Measurements from ENCODE around the gene SCGB2B2. TPM values are rescaled to one million over a fixed set of nuclear protein-coding genes. Genes with fewer than 3 reads are reported as not detected.
A peak's percentile ranks its signal among the peaks of the same experiment; 100 is the strongest.

Gene SCGB2B2
- polyA plus RNA-seq, 2 of the 4 experiments (the other 2 are of a cell fraction) = 0.21 to 0.26 TPM

DNA sequence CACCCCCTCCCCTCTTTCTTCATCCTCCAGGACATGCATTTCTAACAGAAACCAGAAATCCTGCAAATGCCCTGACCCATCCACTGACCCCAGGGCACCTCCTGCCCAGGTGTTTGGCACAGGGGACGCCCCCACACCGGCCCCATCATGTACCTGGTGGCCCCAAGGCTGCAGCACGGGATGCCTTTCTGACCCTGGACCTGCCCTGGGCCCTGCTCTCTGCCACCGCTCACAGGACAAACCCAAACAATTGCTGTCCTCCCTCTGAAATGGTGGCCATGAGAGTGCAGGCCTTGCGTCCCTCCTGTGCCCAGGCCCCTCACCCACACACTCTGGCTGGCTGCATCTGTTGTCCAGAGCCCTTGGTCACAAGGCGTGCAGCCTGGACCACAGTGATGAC is 12.1 kb downstream of the SCGB2B2 start (continued):
- no peak for TF ChIP-seq NPAS2 (CRISPR knock-in tag; IDR thresholded peaks at IDR 0.05; ENCODE audit: borderline replicate concordance)

DNA sequence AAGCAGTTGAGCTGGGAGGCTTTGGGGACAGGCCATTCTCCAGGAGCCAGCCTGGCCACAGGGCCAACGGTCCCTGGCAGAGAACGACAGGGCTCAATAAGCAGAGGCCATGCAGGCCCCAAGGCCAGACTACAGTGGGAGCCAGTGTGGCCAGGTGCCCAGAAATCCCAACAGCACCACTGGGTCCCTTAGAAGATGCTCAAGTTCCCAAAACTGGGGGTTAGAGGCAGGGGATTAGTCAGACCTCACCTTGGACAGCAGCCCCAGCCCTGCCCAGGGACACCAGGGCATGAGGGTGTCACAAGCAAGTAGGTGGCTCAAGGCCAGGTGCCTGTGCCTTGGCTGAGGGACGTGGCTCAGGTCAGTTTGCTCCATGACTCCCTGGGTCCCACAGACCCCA is 12.8 kb downstream of the SCGB2B2 start:
- ChIA-PET CTCF (interaction anchor here (0.5 to 1.2 kb wide), 2 partner anchors 10 to 13 kb away, joined by 3 read pairs; no protein-coding TSS in a partner anchor), POLR2A (no interaction called here)
- no peak for TF ChIP-seq GATA3 (IDR thresholded peaks at IDR 0.05; ENCODE audit: borderline replicate concordance)
- TF ChIP-seq, protein P1, sequence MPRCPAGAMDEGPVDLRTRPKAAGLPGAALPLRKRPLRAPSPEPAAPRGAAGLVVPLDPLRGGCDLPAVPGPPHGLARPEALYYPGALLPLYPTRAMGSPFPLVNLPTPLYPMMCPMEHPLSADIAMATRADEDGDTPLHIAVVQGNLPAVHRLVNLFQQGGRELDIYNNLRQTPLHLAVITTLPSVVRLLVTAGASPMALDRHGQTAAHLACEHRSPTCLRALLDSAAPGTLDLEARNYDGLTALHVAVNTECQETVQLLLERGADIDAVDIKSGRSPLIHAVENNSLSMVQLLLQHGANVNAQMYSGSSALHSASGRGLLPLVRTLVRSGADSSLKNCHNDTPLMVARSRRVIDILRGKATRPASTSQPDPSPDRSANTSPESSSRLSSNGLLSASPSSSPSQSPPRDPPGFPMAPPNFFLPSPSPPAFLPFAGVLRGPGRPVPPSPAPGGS (IDR thresholded peaks at IDR 0.05) = no peak
- no peak for TF ChIP-seq MAZ (IDR thresholded peaks at IDR 0.05; ENCODE audit: borderline replicate concordance, low read depth, low read length)
- TF ChIP-seq HOXA7 (CRISPR knock-in tag; IDR thresholded peaks at IDR 0.05) = no peak
- no peak for TF ChIP-seq HDAC2 (IDR thresholded peaks at IDR 0.05)
- TF ChIP-seq TP53 (CRISPR knock-in tag; IDR thresholded peaks at IDR 0.05) = no peak
- TF ChIP-seq CHD2 (IDR thresholded peaks at IDR 0.05; ENCODE audit: low read length, partially characterized antibody) = no peak
- TF ChIP-seq RAD21 (conservative IDR thresholded peaks at IDR 0.05 in 1 of 2, IDR thresholded peaks at IDR 0.05 in 1 of 2) = no peak
- Histone ChIP-seq H3K4me3 (no peak overlapping the region), H3K4me2 (no peak overlapping the region), H3K4me1 (peaks cover 5% of the 10 kb centered on the region; the same call in 1 of the 3 replicates), H3K9me3 (peaks cover 11% of the 10 kb centered on the region; the same call in 1 of the 3 replicates), H3K27ac (no peak overlapping the region)
- FAIRE-seq (no peak), ATAC-seq (peak in 1 of 2 experiments; percentile 10; a peak in 1 of 6 replicates), DNase-seq (ENCODE audit: low read depth in 1 of 2, low spot score in 1 of 2) (no peak)
- 37% methylated on average over 3 of the region's 3 CpGs for WGBS (ENCODE audit: missing lambda C conversion rate)

DNA sequence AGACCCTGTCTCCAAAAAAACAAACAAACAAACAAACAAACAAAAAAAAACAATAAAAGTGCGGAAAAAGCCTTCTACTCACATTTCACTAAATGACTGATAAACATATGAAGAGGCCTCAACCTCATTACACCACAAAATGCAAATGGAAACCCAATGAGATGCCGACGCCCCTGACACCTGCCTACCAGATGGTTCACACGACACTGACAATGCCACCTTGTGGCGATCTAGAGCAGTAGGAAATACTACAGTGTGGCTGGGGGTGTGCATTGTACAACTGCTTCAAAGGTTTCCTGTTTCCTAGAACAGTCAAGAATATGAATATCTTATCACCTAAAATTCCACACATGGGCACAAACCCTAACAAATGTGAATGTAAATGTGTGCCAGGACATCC is 14.0 kb downstream of the SCGB2B2 start:
- peak in 1 of 2 experiments; percentile 70 for DNase-seq (ENCODE audit: low read depth in 1 of 2, low spot score in 1 of 2)
- no peak overlapping the region for H3K4me3 ChIP-seq

More for the DNA sequence above, 14.0 kb downstream of the SCGB2B2 start:
- peaks cover 7% of the 10 kb centered on the region; the same call in 1 of the 3 replicates for H3K9me3 ChIP-seq
- FAIRE-seq = peak; percentile 76
- ChIA-PET POLR2A (no interaction called here), CTCF (interaction anchor here (0.7 kb wide), 1 partner anchor 1699 kb away, joined by 4 read pairs; no protein-coding TSS in a partner anchor)
- 23% methylated on average over 5 of the region's 5 CpGs for WGBS (ENCODE audit: missing lambda C conversion rate)
- peak; percentile 60 to 83; a peak in 5 of 6 replicates for ATAC-seq
- no peak overlapping the region for H3K27ac ChIP-seq
- no peak for TF ChIP-seq PHF8 (IDR thresholded peaks at IDR 0.05; ENCODE audit: borderline replicate concordance, low read depth)
- TF ChIP-seq, protein P2, sequence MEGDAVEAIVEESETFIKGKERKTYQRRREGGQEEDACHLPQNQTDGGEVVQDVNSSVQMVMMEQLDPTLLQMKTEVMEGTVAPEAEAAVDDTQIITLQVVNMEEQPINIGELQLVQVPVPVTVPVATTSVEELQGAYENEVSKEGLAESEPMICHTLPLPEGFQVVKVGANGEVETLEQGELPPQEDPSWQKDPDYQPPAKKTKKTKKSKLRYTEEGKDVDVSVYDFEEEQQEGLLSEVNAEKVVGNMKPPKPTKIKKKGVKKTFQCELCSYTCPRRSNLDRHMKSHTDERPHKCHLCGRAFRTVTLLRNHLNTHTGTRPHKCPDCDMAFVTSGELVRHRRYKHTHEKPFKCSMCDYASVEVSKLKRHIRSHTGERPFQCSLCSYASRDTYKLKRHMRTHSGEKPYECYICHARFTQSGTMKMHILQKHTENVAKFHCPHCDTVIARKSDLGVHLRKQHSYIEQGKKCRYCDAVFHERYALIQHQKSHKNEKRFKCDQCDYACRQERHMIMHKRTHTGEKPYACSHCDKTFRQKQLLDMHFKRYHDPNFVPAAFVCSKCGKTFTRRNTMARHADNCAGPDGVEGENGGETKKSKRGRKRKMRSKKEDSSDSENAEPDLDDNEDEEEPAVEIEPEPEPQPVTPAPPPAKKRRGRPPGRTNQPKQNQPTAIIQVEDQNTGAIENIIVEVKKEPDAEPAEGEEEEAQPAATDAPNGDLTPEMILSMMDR (IDR thresholded peaks at IDR 0.05) = peak; percentile 24; the same call in 1 of the 3 replicates
- TF ChIP-seq, protein P3, sequence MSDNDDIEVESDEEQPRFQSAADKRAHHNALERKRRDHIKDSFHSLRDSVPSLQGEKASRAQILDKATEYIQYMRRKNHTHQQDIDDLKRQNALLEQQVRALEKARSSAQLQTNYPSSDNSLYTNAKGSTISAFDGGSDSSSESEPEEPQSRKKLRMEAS (IDR thresholded peaks at IDR 0.05) = peak; percentile 30; the same call in 1 of the 2 replicates
- TF ChIP-seq GATA3 (IDR thresholded peaks at IDR 0.05; ENCODE audit: borderline replicate concordance) = no peak
- TF ChIP-seq SREBF2 (IDR thresholded peaks at IDR 0.05) = no peak
- peak in 1 of 2 experiments; percentile 38; a peak in 1 of 5 replicates for TF ChIP-seq RAD21 (conservative IDR thresholded peaks at IDR 0.05 in 1 of 2, IDR thresholded peaks at IDR 0.05 in 1 of 2)
- TF ChIP-seq, protein P4, sequence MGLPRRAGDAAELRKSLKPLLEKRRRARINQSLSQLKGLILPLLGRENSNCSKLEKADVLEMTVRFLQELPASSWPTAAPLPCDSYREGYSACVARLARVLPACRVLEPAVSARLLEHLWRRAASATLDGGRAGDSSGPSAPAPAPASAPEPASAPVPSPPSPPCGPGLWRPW (IDR thresholded peaks at IDR 0.05) = no peak
- no peak for TF ChIP-seq SMC3 (IDR thresholded peaks at IDR 0.05)
- TF ChIP-seq, protein P5, sequence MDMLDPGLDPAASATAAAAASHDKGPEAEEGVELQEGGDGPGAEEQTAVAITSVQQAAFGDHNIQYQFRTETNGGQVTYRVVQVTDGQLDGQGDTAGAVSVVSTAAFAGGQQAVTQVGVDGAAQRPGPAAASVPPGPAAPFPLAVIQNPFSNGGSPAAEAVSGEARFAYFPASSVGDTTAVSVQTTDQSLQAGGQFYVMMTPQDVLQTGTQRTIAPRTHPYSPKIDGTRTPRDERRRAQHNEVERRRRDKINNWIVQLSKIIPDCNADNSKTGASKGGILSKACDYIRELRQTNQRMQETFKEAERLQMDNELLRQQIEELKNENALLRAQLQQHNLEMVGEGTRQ (IDR thresholded peaks at IDR 0.05) = no peak
- TF ChIP-seq MAFK (IDR thresholded peaks at IDR 0.05; ENCODE audit: partially characterized antibody) = no peak
- TF ChIP-seq CBX2 (IDR thresholded peaks at IDR 0.05; ENCODE audit: borderline replicate concordance, low read depth) = no peak
- no peak for TF ChIP-seq NPAS2 (CRISPR knock-in tag; IDR thresholded peaks at IDR 0.05; ENCODE audit: borderline replicate concordance)
- no peak for TF ChIP-seq ZC3H11A (IDR thresholded peaks at IDR 0.05)
- no peak for TF ChIP-seq CEBPB (IDR thresholded peaks at IDR 0.05)
- TF ChIP-seq POLR2A (IDR thresholded peaks at IDR 0.05; ENCODE audit: low read length) = no peak
- no peak for TF ChIP-seq FOXS1 (CRISPR knock-in tag; IDR thresholded peaks at IDR 0.05)
- H3K4me2 ChIP-seq = no peak overlapping the region
- H3K4me1 ChIP-seq = peaks cover 5% of the 10 kb centered on the region; the same call in 1 of the 3 replicates
